GM19467 (cell line): ENCODE data around the gene STAP1.
A peak's percentile ranks its signal among the peaks of the same experiment; 100 is the strongest.

Source experiments
- ATAC-seq: cut with Tn5 transposase; IDR thresholded peaks from one replicate; pipeline ENCODE4 v1.9.1; 2021; ENCODE audit warnings: mild to moderate bottlenecking, moderate library complexity; ENCODE audit not compliant: unreplicated experiment

Gene STAP1

DNA sequence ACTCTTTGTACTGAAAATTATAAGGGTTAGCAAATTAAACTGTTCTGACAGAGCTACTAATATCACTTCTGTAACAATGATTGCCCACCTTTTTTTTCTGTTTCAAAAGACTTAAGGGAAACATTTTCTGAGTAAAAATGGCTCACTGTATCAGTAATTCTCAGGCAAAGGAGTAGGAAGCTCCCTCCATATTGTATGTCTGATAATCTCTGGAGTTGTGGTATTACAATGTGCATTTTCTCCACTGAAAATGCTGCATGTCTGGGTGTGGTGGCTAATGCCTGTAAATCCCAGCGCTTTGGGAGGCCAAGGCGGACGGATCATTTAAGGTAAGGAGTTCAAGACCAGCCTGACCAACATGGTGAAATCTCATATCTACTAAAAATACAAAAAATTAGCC lies 4.4 kb upstream of the STAP1 start:
- ATAC-seq: no peak

- no peak for ATAC-seq
Observed at GRCh38 chr4:67555447-67555846, 3.1 kb upstream of the STAP1 start.

DNA sequence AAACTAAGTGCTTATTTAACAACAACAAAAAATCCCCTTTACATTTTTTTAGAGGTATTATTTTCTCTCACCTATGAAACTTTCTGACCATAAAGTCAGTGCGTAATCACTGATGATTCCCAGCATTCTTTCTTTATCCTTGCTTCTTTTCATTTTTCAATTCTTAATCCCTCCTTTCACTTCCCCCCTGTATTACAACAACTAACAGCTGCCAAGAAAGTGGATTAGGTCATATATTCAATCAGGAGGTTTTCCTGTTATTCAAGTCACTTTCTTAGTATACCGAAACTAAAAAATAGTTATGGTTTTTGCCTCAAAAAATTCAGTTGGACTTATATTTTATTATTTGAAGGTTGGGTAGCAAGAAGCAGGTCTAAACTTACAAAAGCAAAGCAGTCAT lies 2.1 kb upstream of the STAP1 start:
- no peak for ATAC-seq

DNA sequence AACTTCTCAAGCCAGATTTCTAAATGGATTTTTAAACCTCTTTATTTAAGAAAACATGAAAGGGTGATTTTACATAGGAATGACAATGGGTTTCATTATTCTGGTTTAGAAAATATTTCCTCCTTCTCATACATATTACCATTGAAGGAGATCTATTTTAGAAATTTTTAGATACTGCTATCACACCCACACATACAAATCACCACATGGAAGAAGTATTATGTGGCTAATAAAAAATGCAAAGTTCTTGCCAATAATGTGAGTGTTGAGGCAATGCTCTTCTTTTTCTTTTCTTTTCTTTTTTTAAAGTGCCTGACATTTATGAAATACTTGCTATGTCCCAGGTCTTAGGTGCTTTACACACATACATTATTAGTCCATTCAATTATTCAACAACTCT lies 6.8 kb downstream of the STAP1 start:
- ATAC-seq: no peak

- no peak for ATAC-seq
Observed at GRCh38 chr4:67566335-67566734, 7.8 kb downstream of the STAP1 start.

GRCh38 chr4:67568820-67569219 lies 10.3 kb downstream of the STAP1 start:
- ATAC-seq: no peak

GRCh38 chr4:67570537-67570936 lies 12.0 kb downstream of the STAP1 start:
- no peak for ATAC-seq

- ATAC-seq: no peak
Observed at GRCh38 chr4:67571975-67572374, 13.4 kb downstream of the STAP1 start.

GRCh38 chr4:67573193-67573592 lies 14.7 kb downstream of the STAP1 start:
- no peak for ATAC-seq

- ATAC-seq: peak; percentile 89
Observed at GRCh38 chr4:67575232-67576058, 16.9 kb downstream of the STAP1 start.

- no peak for ATAC-seq
Observed at GRCh38 chr4:67576059-67576466, 17.5 kb downstream of the STAP1 start.

DNA sequence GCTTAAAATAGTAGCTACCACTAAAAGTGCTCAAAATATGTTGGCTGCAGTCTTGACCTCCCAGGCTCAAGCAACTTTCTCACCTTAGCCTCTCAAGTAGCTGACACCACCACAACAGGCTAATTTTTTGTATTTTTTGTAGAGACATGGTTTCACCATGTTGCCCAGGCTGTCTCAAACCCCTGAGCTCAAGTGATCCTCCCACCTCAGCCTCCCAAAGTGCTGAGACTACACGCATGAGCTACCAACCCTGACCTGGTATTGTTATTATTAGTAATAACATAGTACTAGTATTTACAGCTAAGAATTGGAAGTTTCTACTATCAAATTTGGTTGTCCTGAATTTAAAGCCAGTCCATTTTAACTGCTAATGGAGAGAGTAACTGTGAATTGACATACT lies 18.0 kb downstream of the STAP1 start:
- ATAC-seq: peak; percentile 27

DNA sequence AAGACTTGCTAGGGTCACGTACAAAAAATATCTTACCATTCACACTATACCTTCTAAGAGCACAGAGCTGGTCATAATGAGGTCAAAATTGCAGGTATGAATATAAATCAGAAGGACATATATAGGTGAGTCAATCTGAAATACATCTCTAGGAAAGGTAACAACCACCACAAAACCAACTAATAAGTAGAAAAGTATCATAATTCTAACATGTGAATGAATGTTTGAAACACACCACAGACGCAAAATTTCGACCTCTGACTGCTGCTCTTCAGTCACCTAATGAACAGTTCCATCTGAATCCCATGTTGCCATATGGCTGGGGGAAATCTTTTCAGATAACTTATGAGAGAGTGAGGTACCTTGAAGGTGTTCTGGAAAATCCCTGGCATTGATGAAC lies 22.1 kb downstream of the STAP1 start:
- ATAC-seq: no peak

- no peak for ATAC-seq
Observed at GRCh38 chr4:67581208-67581857, 22.8 kb downstream of the STAP1 start.

DNA sequence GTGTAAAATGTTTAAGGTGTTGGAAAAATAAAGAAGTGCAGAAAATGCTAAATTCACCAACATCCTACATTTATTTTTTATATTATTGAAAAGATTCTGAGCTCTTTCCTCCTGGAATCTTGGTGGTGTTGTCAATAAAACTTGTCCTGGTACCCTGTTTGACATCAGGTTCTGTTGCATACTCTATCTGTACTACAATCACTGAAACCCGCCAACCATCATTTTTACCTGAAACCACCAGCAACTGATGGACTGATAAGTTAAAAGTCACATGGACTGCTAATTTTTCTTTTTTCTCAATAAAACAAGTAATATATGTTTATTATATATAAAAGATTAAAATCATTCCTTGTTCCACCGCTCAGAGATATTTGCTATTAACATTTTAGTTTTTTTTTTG lies 23.4 kb downstream of the STAP1 start:
- no peak for ATAC-seq

DNA sequence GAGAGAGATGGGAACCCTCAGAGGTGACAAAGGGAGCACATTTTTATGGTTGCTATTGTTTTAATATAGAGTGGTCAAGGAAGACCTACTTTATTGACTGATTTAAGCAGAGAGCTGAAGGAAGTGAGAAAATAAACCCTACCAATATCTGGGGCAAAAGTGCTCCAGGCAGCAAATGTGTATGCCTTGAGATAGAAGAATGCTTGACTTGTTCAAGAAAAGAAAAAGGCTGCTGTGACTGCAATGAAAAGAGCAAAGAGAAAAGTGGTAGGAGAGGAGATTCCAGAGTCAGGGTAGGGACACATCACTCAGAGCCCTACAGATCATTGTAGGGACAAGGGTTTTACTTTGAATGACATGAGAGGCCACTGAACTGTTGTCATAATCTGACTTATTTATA lies 26.0 kb downstream of the STAP1 start:
- ATAC-seq: no peak

DNA sequence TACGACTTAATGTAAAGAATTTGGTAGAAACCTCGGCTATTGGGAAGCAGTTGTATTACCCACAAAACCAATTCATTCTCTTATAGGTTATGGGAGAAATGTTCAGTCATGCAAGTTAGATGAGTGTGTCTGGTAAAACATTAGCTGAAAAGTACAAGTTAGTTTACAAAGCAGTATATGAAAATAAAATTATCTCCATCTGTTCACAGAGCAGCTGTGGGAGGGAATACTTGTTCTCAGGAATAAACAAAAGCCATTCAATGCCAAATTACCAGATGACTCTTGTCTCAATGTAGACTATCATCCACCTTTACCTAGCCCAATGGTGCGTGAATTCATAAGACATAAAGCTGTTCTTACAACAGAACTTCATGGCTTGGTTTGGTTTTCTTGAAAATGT lies 28.6 kb downstream of the STAP1 start:
- no peak for ATAC-seq

- no peak for ATAC-seq
Observed at GRCh38 chr4:67593741-67594175, 35.2 kb downstream of the STAP1 start.

GRCh38 chr4:67603310-67604028 lies 44.9 kb downstream of the STAP1 start:
- ATAC-seq: no peak

DNA sequence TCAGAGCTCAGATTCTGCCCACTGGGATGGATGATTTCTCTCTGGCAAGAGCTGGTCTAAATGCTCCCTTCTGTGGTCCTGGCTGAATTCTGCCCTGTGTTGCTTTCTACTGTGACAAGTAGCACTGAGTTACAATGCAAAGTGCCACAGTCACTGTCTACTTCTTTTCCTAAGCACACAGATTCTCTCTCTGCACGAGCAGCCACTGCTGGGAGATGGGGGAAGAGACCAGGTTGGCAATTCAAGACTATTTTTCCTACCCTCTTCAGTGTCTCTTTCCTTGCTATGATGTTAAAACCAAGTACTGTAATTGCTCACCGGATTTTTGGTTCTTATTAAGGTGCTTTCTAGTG lies 45.5 kb downstream of the STAP1 start:
- no peak for ATAC-seq

DNA sequence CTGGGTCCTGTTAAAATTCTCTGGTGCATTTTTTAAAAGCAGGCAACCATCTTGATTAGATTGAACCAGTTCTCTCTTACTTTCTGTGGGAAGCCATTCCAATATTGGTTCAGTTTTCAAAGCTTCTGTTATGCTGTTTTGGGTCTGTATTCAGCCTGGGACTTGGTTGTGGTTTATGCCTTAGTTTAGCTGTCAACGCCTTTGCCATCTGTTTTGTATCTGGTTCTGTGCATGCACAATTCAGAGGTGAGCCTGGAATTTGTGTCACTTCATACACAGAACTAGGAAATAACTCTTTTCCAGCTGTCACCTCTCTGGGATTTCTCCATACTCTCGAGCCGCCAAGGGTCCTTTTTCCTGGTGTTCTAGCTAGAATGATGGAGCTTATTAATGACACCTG lies 46.2 kb downstream of the STAP1 start:
- no peak for ATAC-seq

- no peak for ATAC-seq
Observed at GRCh38 chr4:67608027-67608426, 49.5 kb downstream of the STAP1 start.
